HL-60/S4 (cell line): ENCODE results near the gene TLL2.
"Not testable (repeated sequence)": the region's sequence is repeated elsewhere in the genome, so short reads cannot be mapped to it uniquely, and the experiment has no call there.

ENCODE experiments used
- in situ Hi-C: fragments of 300-500 bp; cut with MboI; formaldehyde crosslinking; loops from 2 replicates; pipeline ENCODE4 v1.14.3; 2022; ENCODE audit warnings: low sequenced_read_pairs

The TLL2 gene

DNA sequence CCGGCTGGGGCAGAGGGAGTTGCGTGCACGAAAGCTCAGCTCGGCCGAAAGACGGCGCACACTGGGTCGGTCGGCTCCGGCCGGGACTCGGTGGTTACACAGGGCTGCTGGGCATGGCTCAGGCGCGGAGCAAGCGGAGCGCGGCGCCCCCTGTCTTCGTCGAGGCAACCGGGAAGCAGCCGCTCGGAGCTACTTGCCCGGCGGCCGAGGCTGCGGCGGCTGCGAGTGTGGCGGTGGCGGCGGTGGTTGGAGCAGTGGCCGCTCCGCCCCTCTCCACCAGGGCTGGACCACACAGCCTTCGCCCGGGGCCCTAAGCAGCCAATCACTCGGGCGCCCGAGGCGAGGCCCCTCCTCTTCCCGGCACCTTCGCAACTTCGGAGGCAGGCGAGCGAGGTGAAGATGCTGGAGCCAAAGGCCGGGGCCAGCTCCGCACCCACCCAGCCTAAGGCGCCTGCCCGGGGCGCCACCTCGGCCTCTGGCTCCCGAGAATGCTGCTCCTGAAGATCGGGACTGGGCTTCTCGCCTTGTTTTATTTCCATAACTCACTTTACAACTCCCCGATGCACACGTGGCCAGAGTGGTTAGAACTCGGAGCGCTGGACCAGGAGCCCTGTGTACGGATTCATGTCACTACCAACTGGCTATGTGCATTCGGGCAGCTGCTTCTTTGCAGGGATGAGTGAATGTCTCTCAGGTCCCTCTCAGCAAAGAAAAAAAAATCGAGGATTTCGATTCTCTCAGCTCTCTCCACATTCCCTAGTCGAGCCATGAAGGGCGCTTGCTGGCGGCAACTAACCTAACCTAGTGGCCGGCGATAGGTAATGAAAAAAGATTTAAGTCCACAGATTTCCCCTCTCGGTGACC, at the start of gene TLL2:
TSS of gene TLL2 (minus strand) at position 229 of the 864 bp plus-strand sequence. CDS start 241 bp downstream, outside the sequence.
- in situ Hi-C loops = no loop called here

GRCh38 chr10:96560966-96561887, 47.5 kb upstream of the TLL2 start:
- in situ Hi-C loops = no loop called here

DNA sequence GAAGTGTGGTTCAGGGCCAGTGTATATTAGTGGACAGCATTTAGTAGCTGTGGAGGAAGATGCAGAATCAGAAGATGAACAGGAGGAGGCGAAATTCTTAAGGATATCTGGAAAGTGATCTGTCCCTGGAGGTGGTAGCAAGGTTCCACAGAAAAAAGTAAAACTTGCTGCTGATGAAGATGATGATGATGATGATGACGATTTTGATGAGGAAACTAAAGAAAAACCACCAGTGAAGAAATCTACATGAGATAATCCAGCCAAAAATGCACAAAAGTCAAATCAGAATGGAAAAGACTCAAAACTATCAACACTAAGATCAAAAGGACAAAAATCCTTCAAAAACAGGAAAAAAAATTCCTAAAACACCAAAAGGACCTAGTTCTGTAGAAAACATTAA, 46.8 kb upstream of the TLL2 start:
- in situ Hi-C loops = no loop called here

DNA sequence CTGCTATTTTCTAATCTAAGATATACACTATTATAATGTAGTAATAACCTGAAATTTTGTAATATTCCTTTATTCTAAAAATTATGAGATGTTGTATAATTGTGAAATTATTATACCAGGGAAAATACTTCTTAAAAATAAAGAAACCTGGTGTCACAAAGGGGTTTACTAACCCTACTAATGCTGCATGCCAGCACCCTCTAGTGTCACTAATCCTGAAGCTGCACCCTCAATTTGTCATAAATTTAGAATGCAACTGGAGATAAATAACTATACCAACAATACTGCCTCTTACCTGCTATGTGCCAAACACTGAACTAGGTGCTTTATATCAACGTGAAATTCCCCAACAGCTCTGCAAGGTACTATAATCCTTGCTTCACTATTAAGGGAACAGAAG, 42.3 kb upstream of the TLL2 start:
- in situ Hi-C loops = no loop called here

DNA sequence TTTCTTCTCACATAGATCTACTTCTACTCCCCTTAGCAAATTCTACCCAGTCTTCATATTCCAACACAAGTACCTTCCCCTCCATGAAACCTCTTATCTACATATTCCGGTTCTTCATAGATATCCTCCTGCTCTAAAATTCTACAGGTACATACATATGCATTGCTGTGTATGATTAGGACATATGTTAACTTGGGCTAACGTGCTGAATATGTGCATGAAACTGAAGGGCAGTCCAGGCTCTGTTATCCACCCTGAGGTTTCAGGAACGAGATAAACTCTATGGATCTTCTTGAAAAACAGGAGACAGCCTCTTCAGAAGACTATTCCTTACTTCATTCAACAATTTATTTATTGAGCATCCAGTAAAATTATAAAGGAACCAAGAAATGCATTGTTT, 41.6 kb upstream of the TLL2 start:
- in situ Hi-C loops = no loop called here

DNA sequence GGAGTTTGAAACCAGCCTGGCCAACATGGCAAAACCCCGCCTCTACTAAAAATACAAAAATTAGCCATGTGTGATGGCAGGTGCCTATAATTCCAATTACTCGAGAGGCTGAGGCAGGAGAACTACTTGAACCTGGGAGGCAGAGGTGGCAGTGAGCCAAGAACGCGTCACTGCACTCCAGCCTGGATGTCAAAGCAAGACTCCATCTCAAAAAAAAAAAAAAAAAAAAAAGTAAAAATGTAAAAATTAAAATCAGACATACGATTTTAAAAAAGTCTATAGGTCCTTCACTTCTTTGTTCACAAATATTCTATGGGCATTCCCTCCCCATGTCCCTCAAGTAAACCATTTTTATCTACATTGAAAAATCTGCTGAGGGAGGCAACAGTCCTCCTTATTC, 34.9 kb upstream of the TLL2 start:
- in situ Hi-C loops = no loop called here

- in situ Hi-C loops = not testable (repeated sequence)
Measured at GRCh38 chr10:96545558-96545957, 31.8 kb upstream of the TLL2 start.

DNA sequence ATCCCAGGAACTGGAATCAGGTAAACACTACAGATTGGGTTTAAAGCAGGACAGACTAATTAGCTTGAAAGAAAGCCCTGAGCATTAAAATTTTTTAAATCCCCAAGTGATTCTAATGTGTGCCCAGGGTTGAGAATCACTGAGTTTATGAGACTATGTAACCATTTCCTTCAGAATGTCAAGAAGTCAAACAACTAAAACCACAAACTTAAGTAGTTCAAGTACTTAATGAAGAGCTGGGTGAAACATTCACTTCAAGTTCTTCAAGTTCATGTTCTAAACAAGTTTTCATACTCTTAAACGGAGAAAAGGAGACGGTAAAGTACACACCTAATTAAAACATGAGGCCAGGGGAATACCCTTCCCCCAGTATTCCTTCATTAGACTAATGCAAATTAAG, 28.2 kb upstream of the TLL2 start:
- in situ Hi-C loops = no loop called here

GRCh38 chr10:96540240-96540639, 26.5 kb upstream of the TLL2 start:
- in situ Hi-C loops = no loop called here

GRCh38 chr10:96538683-96539082, 25.0 kb upstream of the TLL2 start:
- in situ Hi-C loops = no loop called here

DNA sequence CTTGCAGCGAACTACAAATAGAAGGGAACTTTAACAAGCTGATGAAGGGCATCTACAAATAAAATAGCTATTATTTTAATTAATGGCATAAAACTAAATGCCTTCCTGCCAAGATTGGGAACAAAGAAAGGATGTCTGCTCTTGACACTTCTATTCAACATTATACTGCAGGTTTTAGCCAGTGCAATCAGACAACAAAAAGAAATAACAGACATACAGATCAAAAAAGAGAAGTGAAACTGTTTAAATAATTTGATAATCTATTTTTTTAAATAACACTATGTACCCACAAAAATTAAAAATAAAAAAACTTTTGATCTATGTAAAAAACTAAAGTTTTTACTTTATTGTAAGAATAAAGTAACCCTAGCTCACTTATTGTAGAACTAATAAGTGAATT, 22.4 kb upstream of the TLL2 start:
- in situ Hi-C loops = no loop called here

DNA sequence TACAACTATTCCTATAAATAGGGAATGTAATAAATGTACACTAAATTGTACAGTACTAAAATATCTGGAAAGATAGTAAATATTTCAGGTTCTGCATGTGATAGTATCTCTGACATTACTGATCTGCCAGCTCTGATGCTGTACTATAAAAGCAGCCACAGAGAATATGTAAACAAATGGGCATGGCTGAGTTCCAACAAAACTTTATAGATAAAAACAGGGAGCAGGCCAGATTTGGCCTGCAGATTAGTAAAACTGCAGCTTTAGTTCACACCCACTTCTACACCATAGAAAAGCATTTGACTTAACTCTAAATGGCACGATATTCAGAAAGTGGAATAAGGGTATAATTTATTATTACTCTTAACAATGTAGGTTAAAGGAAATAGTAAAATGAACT, 18.8 kb upstream of the TLL2 start:
- in situ Hi-C loops = no loop called here

DNA sequence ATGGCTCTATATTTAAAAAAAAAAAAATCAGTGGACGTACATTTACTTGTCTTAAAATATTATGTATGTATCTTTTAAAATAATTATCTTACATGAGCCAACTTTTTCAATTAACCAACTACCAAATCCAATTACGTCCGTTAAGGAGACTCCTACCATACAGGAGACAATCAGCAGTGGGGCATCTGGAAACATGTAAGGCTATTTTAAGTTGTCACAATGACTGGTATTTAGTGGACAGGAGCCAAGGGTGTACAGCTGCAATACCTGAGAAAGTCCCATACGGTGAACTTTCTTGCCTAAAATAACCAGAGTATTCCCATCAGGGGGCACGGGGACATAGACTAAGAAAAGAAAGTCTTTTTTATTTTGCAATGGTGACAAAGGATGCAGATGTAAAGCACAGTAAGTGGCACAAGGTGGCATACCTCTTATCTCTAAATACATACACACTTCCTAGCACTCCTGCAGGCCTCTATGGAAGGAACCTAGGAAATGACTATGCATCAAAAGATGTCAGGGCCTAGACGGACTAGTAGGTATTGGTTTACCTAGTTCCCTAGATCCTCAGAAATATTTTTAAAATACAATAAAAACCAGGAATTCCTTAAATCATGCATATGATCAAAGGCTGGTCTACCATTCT, 16.0 kb upstream of the TLL2 start:
- in situ Hi-C loops = no loop called here

DNA sequence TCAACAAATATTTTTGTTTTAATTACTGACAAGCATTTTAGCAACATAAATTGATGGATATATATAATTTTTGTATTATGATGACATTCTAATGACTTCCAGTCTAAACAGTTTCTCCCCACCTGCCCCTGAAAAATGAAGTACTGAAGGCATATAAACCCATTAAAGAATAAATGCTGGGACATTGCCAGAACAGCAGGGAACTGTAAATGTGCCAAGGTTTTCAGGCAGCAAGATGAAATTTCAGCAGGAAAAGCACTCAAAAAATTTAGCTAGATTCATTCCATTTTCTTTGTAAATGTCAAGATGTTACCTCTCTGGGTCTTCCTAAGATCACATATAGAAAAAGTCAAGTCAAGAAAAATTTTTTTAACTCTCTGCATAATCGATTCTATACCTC, 11.0 kb upstream of the TLL2 start:
- in situ Hi-C loops = no loop called here

DNA sequence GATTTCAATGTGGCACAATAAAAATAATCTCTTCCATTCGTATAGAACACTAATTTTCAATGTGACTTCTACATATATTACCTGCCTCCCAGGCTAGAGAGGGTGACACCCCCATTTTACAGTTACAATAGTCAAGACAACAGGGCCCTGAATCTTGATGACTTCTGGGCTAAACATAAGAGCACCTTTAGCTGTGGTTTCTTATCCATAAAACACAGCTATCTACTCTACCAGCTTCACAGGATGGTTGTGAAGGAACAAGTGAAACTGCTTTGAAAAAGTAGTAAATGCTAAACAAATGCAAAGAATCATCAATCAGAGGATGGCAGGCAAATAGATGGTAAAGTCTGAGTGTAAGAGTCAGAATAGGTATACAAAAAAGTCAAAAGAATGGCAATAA, 3.6 kb upstream of the TLL2 start:
- in situ Hi-C loops = no loop called here

GRCh38 chr10:96516337-96516736, 2.6 kb upstream of the TLL2 start:
- in situ Hi-C loops = no loop called here

DNA sequence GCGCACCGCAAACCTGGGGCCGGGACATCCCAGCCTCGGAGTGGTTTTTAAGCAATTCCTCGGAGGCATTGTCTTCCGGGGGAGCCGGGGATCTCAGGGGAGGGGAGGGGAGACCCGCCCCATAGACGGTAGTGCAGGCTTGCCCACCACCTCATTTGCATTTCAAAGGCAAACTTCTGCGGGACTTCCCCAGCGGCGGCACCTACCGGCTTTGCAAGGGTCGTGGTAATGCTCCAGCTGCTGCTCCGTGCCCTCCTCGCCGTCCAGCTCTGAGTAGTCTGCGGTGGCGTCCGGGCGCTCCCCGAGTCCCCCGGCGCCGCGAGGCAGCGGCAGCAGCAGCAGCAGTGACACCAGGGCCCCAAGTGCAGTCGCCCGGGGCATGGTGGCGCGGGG, 425 bp downstream of the TLL2 start:
- in situ Hi-C loops = no loop called here

DNA sequence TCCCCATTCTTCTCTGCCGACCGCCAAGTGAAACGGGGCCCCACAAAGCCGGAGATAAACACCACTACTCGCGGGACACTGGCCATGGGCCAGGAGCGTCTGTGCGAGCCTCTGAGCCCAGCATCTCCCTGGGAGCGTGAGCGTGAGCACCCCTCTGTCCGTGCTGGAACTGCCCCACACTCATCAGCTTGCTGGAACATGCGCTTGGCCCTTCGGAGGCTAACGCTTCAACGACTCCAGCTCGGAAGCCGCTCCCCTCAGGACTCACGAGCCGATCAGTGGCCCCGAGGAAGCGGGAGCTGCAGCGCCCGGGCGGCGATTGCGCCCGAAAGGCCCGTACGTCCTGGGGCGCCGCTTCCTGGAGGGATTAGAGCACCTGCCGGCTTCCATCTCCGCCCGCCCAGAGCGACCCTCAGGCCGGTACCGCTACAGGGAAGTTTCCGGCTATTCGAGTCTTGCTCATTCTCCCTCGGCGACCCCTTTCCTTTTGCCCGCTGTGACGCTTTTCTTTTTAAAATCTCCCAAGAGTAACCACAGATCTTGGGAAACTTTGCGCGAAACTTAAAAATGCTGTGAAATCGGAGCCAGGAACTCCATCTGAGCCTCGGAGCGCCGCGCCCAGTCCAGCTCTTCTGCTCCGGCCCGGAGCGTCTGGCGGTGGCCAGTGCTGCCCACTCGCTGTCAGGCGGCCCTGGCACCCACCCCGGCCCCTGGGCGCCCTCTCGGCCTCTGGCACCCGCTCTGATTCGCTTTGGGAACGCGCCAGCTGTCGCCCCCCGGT, 1.0 kb downstream of the TLL2 start:
- in situ Hi-C loops = no loop called here

DNA sequence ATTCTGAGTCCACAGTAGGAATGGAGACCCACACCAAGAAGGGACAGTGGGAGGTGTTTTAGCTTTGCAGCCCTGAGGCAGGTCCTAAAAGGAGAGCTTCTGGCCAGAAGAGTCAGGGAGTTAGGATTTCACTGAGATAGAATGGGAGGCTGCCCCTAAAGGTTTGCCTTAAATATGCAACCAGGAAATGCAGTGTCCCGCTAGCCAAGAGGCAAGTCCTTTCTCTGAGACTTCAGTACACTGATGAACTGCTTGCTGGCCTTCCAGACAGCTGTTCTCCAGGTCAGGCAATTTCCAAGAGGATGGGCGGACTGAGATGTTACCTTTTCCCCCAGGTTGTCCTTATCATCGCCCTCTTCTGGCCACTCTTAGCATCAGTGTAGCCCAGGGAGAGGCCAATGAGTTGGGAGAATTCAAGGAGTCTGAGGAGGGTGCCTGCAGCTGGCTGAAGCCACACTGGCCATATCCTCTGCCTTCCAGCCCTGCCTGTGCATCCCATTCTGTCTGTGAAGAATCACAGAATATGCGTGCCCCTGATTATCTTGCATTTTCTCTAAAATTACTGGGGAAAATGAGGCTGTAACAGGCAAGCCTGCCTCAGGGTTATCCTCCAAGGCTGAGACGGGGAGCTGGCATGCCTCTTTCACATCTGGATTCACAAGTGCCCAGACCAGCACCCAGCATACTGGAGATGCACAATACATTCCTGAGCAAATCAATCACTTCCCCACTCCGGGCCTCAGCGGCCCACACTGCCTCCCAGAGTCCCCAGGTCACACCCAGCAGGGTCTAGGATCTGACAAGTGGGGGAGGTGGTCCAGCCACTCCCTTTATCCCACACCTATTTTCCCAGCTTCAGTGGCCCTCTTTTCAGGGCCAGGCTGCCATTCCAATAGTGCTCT, 2.4 kb downstream of the TLL2 start:
- in situ Hi-C loops = no loop called here
